ENCODE results near the gene ZNF714. TPM values are rescaled to one million over a fixed set of nuclear protein-coding genes. Genes with fewer than 3 reads are reported as not detected.

Gene ZNF714
- total RNA-seq, 1 experiment from 2014 or later = 13.2 TPM

DNA sequence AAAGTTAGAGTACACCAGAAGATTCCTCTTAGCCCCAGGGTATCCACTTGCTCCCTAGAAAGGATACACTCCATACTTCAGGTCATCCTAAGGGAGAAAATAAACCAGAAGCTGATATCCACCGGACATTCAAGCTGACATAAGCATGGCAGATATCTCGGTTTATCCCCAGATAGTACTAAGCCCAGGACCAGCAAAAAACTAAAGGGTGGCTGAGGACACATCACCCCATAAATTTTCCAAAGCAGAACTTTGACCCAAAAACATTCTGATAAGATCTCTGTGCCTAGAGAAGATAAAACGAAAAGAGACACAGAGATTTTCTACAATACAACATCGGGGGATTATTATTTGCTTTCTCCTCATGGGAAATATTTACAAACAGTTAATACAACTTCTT, 45.9 kb downstream of the ZNF714 start:
- Histone ChIP-seq H3K36me3 (ENCODE audit: control insufficient read depth, insufficient read depth, low read length) (no peaks in the 10 kb centered on the region), H3K9me3 (peaks cover 8% of the 10 kb centered on the region; the same call in 1 of the 2 replicates), H3K4me1 (no peaks in the 10 kb centered on the region), H3K4me3 (ENCODE audit: low read depth, low read length) (no peak overlapping the region), H3K27me3 (replicated peaks; ENCODE audit: control insufficient read depth, insufficient read depth, low read length) (no peaks in the 10 kb centered on the region)
- intact Hi-C loops (cut with micrococcal nuclease; ENCODE audit: unreplicated experiment) = no loop called here
- ChIA-PET CTCF (no interaction called here), POLR2A (no interaction called here)
- Mint-ChIP-seq H3K4me1 (ENCODE audit: low read depth, unreplicated experiment) (no peaks in the 10 kb centered on the region), H3K4me3 (ENCODE audit: unreplicated experiment) (no peak overlapping the region), H3K9me3 (ENCODE audit: unreplicated experiment) (peaks cover 26% of the 10 kb centered on the region), H3K27ac (ENCODE audit: unreplicated experiment) (no peak overlapping the region), H3K27me3 (ENCODE audit: insufficient read depth, unreplicated experiment) (no peaks in the 10 kb centered on the region), H3K36me3 (ENCODE audit: insufficient read depth, unreplicated experiment) (peaks cover 4% of the 10 kb centered on the region)
- BruUV-seq (replicated peaks) = no TSS peak
- DNase-seq = no peak
- TF ChIP-seq, protein P1, sequence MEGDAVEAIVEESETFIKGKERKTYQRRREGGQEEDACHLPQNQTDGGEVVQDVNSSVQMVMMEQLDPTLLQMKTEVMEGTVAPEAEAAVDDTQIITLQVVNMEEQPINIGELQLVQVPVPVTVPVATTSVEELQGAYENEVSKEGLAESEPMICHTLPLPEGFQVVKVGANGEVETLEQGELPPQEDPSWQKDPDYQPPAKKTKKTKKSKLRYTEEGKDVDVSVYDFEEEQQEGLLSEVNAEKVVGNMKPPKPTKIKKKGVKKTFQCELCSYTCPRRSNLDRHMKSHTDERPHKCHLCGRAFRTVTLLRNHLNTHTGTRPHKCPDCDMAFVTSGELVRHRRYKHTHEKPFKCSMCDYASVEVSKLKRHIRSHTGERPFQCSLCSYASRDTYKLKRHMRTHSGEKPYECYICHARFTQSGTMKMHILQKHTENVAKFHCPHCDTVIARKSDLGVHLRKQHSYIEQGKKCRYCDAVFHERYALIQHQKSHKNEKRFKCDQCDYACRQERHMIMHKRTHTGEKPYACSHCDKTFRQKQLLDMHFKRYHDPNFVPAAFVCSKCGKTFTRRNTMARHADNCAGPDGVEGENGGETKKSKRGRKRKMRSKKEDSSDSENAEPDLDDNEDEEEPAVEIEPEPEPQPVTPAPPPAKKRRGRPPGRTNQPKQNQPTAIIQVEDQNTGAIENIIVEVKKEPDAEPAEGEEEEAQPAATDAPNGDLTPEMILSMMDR (IDR thresholded peaks at IDR 0.05; ENCODE audit: insufficient read depth in 1 of 2, low read depth in 1 of 2, low read length in 1 of 2, severe bottlenecking in 1 of 2, unreplicated experiment in 1 of 2) = no peak

GRCh38 chr19:21128901-21129698, 47.1 kb downstream of the ZNF714 start:
- Histone ChIP-seq H3K36me3 (ENCODE audit: control insufficient read depth, insufficient read depth, low read length) (no peaks in the 10 kb centered on the region), H3K4me3 (ENCODE audit: low read depth, low read length) (no peak overlapping the region), H3K27me3 (replicated peaks; ENCODE audit: control insufficient read depth, insufficient read depth, low read length) (no peaks in the 10 kb centered on the region), H3K9me3 (peaks cover 8% of the 10 kb centered on the region; the same call in 1 of the 2 replicates), H3K4me1 (no peaks in the 10 kb centered on the region)
- peaks cover 4% of the 10 kb centered on the region for H3K36me3 Mint-ChIP-seq (ENCODE audit: insufficient read depth, unreplicated experiment)
- no peaks in the 10 kb centered on the region for H3K27me3 Mint-ChIP-seq (ENCODE audit: insufficient read depth, unreplicated experiment)
- ChIA-PET POLR2A (no interaction called here), CTCF (no interaction called here)
- BruUV-seq (replicated peaks) = no TSS peak
- intact Hi-C loops (cut with micrococcal nuclease; ENCODE audit: unreplicated experiment) = no loop called here
- no peak for DNase-seq
- TF ChIP-seq, protein P1 (IDR thresholded peaks at IDR 0.05; ENCODE audit: insufficient read depth in 1 of 2, low read depth in 1 of 2, low read length in 1 of 2, severe bottlenecking in 1 of 2, unreplicated experiment in 1 of 2) = no peak
- H3K4me1 Mint-ChIP-seq (ENCODE audit: low read depth, unreplicated experiment) = no peaks in the 10 kb centered on the region
- no peak overlapping the region for H3K27ac Mint-ChIP-seq (ENCODE audit: unreplicated experiment)
- H3K4me3 Mint-ChIP-seq (ENCODE audit: unreplicated experiment) = no peak overlapping the region
- H3K9me3 Mint-ChIP-seq (ENCODE audit: unreplicated experiment) = peaks cover 35% of the 10 kb centered on the region

DNA sequence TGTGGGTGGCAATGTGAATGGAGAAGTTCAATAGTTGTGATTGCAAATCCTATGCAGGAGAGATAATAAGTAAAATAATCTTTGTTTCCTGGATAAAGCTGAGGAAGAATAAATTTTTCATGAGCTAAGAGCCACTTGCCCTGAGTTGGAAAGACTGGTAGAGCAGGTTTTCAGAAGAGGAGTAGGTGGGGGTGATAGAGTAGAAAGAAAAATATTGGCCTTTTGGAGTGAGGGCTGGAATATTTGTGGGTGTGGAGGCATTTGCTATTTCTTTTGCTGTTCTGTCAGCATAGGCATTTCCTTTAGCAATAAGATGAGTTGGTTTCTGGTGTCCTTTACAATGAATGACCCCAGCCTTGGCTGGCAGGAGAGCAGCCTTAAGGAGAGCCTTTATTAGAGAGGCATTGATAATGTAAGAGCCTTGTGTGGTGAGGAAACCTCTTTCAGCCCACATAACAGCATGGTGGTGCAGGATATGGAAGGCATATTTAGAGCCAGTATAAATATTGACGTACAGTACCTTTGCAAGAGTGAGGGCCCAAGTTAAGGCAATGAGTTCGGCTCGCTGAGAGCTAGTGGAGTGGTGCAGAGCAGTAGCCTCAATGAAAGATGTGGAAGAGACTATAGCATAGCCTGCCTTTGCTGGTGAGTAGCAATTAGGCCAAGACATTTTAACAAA, 48.2 kb downstream of the ZNF714 start:
- H3K4me1 ChIP-seq = no peaks in the 10 kb centered on the region
- POLR2A ChIA-PET = no interaction called here
- Mint-ChIP-seq H3K4me1 (ENCODE audit: low read depth, unreplicated experiment) (no peaks in the 10 kb centered on the region), H3K36me3 (ENCODE audit: insufficient read depth, unreplicated experiment) (peaks cover 4% of the 10 kb centered on the region), H3K4me3 (ENCODE audit: unreplicated experiment) (no peak overlapping the region), H3K9me3 (ENCODE audit: unreplicated experiment) (peaks cover 44% of the 10 kb centered on the region), H3K27ac (ENCODE audit: unreplicated experiment) (no peak overlapping the region), H3K27me3 (ENCODE audit: insufficient read depth, unreplicated experiment) (no peaks in the 10 kb centered on the region)
- H3K4me3 ChIP-seq (ENCODE audit: low read depth, low read length) = no peak overlapping the region
- CTCF ChIA-PET = no interaction called here
- TF ChIP-seq, protein P1 (IDR thresholded peaks at IDR 0.05; ENCODE audit: insufficient read depth in 1 of 2, low read depth in 1 of 2, low read length in 1 of 2, severe bottlenecking in 1 of 2, unreplicated experiment in 1 of 2) = no peak
- no peak for DNase-seq
- H3K36me3 ChIP-seq (ENCODE audit: control insufficient read depth, insufficient read depth, low read length) = no peaks in the 10 kb centered on the region
- peaks cover 8% of the 10 kb centered on the region; the same call in 1 of the 2 replicates for H3K9me3 ChIP-seq
- H3K27me3 ChIP-seq (replicated peaks; ENCODE audit: control insufficient read depth, insufficient read depth, low read length) = no peaks in the 10 kb centered on the region
- BruUV-seq (replicated peaks) = no TSS peak
- intact Hi-C loops (cut with micrococcal nuclease; ENCODE audit: unreplicated experiment) = no loop called here
